OCI-LY3 (cell line): ENCODE data around the gene SCO2.

Experiments
- H2AFZ ChIP-seq: fragments of 200-600, 300-600 bp; shearing (Covaris generic); 2 replicates; pipeline ENCODE4 v1.6.0; 2014; ENCODE audit warnings: antibody characterized with exemption, low read depth, low read length
- H3K27ac ChIP-seq: fragments of 200-600, 300-600 bp; sonication (generic); 2 replicates; pipeline ENCODE4 v1.5.1; 2014; ENCODE audit warnings: mild to moderate bottlenecking, low read length, moderate library complexity, mixed read lengths
- H3K27me3 ChIP-seq: fragments of 200-600, 300-600 bp; sonication (generic); 2 replicates; pipeline ENCODE4 v1.6.1; 2014; ENCODE audit warnings: low read depth, low read length, mixed read lengths
- H3K36me3 ChIP-seq: fragments of 200-600, 300-600 bp; sonication (generic); replicated peaks from 2 replicates; pipeline ENCODE3; 2014; ENCODE audit warnings: low read depth, low read length, mixed read lengths
- H3K4me1 ChIP-seq: fragments of 300-600, 200-600 bp; sonication (generic); 2 replicates; pipeline ENCODE4 v1.6.1; 2014; ENCODE audit warnings: low read length, mixed read lengths
- H3K4me2 ChIP-seq: fragments of 200-600, 300-600 bp; sonication (generic); 2 replicates; pipeline ENCODE4 v1.6.1; 2014; ENCODE audit warnings: low read length, mixed read lengths
- H3K4me3 ChIP-seq: fragments of 300-600, 200-600 bp; sonication (generic); 2 replicates; pipeline ENCODE4 v1.5.1; 2014; ENCODE audit warnings: antibody characterized with exemption, mild to moderate bottlenecking, low read length, moderate library complexity
- H3K79me2 ChIP-seq: fragments of 300-600, 200-600 bp; shearing (Covaris generic); 2 replicates; pipeline ENCODE4 v1.6.1; 2014; ENCODE audit warnings: mild to moderate bottlenecking, low read length, mixed read lengths
- H3K9ac ChIP-seq: fragments of 300-600, 200-600 bp; shearing (Covaris generic); 2 replicates; pipeline ENCODE4 v1.6.0; 2014; ENCODE audit warnings: mild to moderate bottlenecking, low read length, moderate library complexity
- H3K9me3 ChIP-seq: fragments of 200-600, 300-600 bp; shearing (Covaris generic); 2 replicates; pipeline ENCODE4 v1.6.1; 2014; ENCODE audit warnings: low read length, mixed read lengths; ENCODE audit not compliant: insufficient read depth
- H4K20me1 ChIP-seq: fragments of 200-600, 300-600 bp; sonication (generic); 2 replicates; pipeline ENCODE4 v1.6.1; 2016; ENCODE audit warnings: low read length, mixed read lengths; ENCODE audit not compliant: insufficient read depth
- CTCF ChIP-seq: fragments of 200-600, 300-600 bp; sonication (generic); IDR thresholded peaks from 2 replicates; pipeline ENCODE4 v1.5.1; 2014; ENCODE audit warnings: antibody characterized with exemption, low read length, low read depth
- EZH2phosphoT487 ChIP-seq: fragments of 200-600 bp; shearing (Covaris generic); IDR thresholded peaks from 2 replicates; pipeline ENCODE4 v1.6.1; 2018; ENCODE audit warnings: antibody characterized with exemption, mixed run types, low read depth

SCO2 gene

GRCh38 chr22:50482107-50483074 lies 43.0 kb downstream of the SCO2 start:
- no peaks in the 10 kb centered on the region for H3K36me3 ChIP-seq
- no peaks in the 10 kb centered on the region for H3K27me3 ChIP-seq
- H3K4me3 ChIP-seq: no peak overlapping the region
- H3K79me2 ChIP-seq: no peaks in the 10 kb centered on the region
- no peak for TF ChIP-seq CTCF
- TF ChIP-seq EZH2phosphoT487: no peak
- no peak overlapping the region for H3K9ac ChIP-seq
- no peak overlapping the region for H3K4me2 ChIP-seq
- H3K9me3 ChIP-seq: no peaks in the 10 kb centered on the region
- no peaks in the 10 kb centered on the region for H4K20me1 ChIP-seq
- H3K27ac ChIP-seq: no peak overlapping the region
- no peak overlapping the region for H2AFZ ChIP-seq
- peaks cover 6% of the 10 kb centered on the region; the same call in 1 of the 2 replicates for H3K4me1 ChIP-seq

GRCh38 chr22:50481440-50482106 lies 43.8 kb downstream of the SCO2 start, which contains the start of gene ADM2:
Gene ADM2, plus strand, starts transcription at chr22:50481543. Its CDS starts 305 bp downstream, at chr22:50481848.
- Histone ChIP-seq H3K27me3 (no peaks in the 10 kb centered on the region), H3K79me2 (no peaks in the 10 kb centered on the region), H3K27ac (no peak within 1 kb of the TSS), H4K20me1 (no peaks in the 10 kb centered on the region), H3K9me3 (no peaks in the 10 kb centered on the region), H3K4me1 (no peaks in the 10 kb centered on the region), H3K4me2 (no peak within 1 kb of the TSS), H3K9ac (no peak within 1 kb of the TSS), H3K4me3 (no peak within 1 kb of the TSS), H2AFZ (no peak within 1 kb of the TSS), H3K36me3 (no peaks in the 10 kb centered on the region)
- TF ChIP-seq CTCF (no peak), EZH2phosphoT487 (no peak)

GRCh38 chr22:50481045-50481439 lies 44.4 kb downstream of the SCO2 start:
- no peak overlapping the region for H3K9ac ChIP-seq
- H2AFZ ChIP-seq: no peak overlapping the region
- no peaks in the 10 kb centered on the region for H4K20me1 ChIP-seq

More at GRCh38 chr22:50481045-50481439, 44.4 kb downstream of the SCO2 start:
- H3K4me1 ChIP-seq: no peaks in the 10 kb centered on the region
- no peak overlapping the region for H3K27ac ChIP-seq
- H3K9me3 ChIP-seq: no peaks in the 10 kb centered on the region
- H3K4me2 ChIP-seq: no peak overlapping the region
- H3K4me3 ChIP-seq: no peak overlapping the region
- H3K36me3 ChIP-seq: no peaks in the 10 kb centered on the region
- no peaks in the 10 kb centered on the region for H3K27me3 ChIP-seq
- TF ChIP-seq CTCF (no peak), EZH2phosphoT487 (no peak)
- no peaks in the 10 kb centered on the region for H3K79me2 ChIP-seq
